Mesenteric fat pad (tissue), 1 donor: ENCODE measurements around the gene PCDHGA2. TPM values are rescaled to one million over a fixed set of nuclear protein-coding genes. Genes with fewer than 3 reads are reported as not detected.
"Not testable (repeated sequence)": the region's sequence is repeated elsewhere in the genome, so short reads cannot be mapped to it uniquely, and the experiment has no call there.

ENCODE experiments used
- DNase-seq: peaks from one replicate; pipeline ENCODE4 v3.0.0-alpha.2; 2020; ENCODE audit warnings: low spot score
- total RNA-seq: library from RNA; stranded (reverse); fragmentation: NEBNext Ultra II Directional; extraction: Animal tissue kit (Norgen Biotek cat#: 25700); gene quantifications from one replicate; pipeline ENCODE4 v1.2.1, GENCODE V29; 2021
- donor health status: DM: yes; HTN: yes; CAD: no.

Gene PCDHGA2
- total RNA-seq, 1 donor from 2014 or later = 3.7 TPM

DNA sequence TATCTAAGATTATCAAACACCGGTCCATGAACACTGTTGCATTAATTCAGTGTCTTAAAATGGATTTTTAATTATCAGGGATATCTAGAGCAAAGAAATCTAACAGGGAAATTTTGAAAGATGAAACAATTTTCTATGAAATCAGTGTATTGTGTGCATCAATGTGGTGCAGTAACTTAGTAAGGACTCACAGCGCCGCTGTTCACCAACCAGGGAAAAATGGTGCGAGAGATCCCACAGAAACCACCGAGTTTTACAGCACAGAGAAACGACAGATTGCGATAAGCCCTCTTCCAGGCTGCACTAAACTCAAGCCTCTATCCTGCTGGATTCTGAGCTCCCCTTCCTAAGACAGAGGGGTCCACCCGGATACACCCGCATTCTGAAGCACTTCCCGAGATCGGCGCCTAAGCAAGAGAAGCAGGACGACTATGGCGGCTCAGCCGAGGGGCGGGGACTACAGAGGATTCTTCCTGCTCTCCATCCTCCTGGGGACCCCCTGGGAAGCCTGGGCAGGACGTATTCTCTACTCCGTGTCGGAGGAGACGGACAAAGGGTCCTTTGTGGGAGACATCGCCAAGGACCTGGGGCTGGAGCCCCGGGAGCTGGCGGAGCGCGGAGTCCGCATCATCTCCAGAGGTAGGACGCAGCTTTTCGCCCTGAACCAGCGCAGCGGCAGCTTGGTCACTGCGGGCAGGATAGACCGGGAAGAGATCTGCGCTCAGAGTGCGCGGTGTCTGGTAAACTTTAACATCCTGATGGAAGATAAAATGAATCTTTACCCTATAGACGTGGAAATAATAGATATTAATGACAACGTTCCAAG is 44.1 kb downstream of the PCDHGA2 start, which contains the start of gene PCDHGA7:
Gene PCDHGA7 (plus strand): TSS at position 274 of the 826 bp plus-strand sequence. CDS start 158 bp downstream, at position 432.
- DNase-seq = no peak

DNA sequence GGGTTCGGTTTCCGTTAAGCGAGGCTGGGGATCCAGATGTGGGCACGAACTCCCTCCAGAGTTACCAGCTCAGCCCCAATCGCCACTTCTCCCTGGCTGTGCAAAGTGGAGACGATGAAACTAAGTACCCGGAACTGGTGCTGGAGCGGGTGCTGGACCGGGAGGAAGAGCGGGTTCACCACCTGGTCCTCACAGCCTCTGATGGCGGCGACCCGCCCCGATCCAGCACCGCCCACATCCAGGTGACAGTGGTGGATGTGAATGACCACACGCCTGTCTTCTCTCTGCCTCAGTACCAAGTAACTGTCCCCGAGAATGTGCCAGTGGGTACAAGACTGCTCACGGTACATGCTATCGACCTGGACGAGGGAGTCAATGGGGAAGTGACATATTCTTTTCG is 44.8 kb downstream of the PCDHGA2 start:
- no peak for DNase-seq

DNA sequence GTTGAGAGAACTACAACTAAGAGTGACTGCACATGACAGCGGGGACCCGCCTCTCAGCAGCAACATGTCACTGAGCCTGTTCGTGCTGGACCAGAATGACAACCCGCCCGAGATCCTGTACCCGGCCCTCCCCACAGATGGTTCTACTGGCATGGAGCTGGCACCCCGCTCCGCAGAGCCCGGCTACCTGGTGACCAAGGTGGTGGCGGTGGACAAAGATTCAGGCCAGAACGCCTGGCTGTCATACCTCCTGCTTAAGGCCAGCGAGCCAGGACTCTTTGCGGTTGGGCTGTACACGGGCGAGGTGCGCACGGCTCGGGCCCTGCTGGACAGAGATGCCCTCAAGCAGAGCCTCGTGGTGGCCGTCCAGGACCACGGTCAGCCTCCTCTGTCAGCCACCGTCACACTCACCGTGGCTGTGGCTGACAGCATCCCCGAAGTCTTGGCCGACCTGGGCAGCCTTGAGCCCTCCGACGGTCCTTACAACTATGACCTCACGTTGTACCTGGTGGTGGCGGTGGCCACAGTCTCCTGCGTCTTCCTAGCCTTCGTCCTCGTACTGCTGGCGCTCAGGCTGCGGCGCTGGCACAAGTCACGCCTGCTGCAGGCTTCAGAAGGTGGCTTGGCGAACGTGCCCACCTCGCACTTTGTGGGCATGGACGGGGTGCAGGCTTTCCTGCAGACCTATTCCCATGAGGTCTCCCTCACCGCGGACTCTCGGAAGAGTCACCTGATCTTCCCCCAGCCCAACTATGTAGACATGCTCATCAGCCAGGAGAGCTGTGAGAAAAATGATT is 46.1 kb downstream of the PCDHGA2 start:
- DNase-seq = no peak

DNA sequence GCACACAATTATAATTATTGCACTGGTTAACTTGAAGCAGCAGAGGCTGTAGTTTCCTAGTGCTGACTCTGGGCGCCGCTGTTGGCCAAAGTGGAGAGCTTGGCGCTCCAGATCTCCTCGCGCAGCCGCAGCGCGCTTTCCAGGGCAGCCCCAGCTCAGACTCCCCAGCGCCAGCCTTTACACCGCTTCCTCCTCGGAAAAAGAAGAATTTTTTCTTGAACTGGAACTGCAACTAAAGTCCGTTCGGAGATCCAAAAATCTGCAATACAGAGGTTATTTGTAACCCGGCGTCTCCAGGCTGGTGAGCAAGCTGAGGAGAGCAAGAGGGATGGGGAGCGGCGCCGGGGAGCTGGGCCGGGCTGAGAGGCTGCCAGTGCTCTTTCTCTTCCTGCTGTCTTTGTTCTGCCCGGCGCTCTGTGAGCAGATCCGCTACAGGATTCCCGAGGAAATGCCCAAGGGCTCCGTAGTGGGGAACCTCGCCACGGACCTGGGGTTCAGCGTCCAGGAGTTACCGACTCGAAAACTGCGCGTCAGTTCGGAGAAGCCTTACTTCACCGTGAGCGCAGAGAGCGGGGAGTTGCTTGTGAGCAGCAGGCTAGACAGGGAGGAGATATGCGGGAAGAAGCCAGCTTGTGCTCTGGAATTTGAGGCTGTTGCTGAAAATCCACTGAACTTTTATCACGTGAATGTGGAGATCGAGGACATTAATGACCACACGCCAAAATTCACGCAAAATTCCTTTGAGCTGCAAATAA is 49.2 kb downstream of the PCDHGA2 start, which contains the start of gene PCDHGB4:
Gene PCDHGB4 (plus strand): TSS at position 142 of the 755 bp plus-strand sequence. CDS start 187 bp downstream, at position 329.
- not testable (repeated sequence) for DNase-seq

GRCh38 chr5:141388661-141389060 is 50.1 kb downstream of the PCDHGA2 start:
- no peak for DNase-seq

DNA sequence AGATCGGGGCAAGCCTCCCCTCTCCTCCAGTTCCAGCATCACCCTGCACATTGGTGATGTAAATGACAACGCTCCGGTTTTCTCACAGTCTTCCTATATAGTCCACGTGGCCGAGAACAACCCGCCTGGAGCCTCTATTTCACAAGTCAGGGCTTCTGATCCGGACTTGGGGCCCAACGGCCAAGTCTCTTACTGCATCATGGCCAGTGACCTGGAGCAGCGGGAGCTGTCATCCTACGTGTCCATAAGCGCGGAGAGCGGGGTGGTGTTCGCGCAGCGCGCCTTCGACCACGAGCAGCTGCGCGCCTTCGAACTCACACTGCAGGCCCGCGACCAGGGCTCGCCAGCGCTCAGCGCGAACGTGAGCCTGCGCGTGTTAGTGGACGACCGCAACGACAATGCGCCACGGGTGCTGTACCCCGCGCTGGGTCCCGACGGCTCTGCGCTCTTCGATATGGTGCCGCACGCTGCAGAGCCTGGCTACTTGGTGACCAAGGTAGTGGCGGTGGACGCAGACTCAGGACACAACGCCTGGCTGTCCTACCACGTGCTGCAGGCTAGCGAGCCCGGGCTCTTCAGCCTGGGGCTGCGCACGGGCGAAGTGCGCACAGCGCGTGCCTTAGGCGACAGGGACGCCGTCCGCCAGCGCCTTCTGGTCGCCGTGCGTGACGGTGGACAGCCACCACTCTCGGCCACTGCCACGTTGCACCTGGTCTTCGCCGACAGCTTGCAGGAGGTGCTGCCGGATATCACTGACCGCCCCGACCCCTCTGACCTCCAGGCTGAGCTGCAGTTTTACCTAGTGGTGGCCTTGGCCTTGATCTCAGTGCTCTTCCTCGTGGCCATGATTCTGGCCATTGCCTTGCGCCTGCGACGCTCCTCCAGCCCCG is 50.8 kb downstream of the PCDHGA2 start:
- no peak for DNase-seq

DNA sequence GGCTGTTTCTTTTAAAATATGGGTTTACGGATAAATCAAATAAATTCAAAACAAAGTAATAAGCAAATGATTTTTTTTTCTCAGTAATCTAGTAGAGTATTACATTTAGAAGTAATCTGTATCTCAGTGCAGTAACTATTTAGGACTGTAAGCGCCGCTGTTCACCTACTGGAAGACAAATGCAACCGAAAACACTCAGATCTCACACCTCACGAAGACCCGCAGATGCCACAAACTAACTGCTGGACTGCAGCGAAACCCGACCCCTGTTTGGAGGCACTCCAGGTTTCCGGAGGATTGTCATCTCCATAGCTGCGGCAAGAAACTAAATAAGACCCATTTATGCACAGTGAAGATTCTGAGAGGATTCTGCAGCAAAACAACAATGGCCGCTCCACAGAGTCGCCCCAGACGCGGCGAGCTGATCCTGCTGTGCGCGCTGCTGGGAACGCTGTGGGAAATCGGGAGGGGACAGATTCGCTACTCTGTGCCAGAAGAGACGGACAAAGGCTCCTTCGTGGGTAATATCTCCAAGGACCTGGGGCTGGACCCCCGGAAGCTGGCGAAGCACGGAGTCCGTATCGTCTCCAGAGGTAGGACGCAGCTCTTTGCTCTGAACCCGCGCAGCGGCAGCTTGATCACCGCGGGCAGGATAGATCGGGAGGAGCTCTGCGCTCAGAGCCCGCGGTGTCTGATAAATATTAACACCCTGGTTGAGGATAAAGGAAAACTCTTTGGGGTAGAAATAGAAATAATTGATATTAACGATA is 54.1 kb downstream of the PCDHGA2 start, which contains the start of gene PCDHGA8:
Gene PCDHGA8 (plus strand): TSS at position 205 of the 770 bp plus-strand sequence. CDS start 181 bp downstream, at position 386.
- no peak for DNase-seq

Other genes with a start within 250 kb of the PCDHGA2 start
- 3.4 TPM for gene PCDHB2, start 244.1 kb upstream of the PCDHGA2 start, total RNA-seq
- 3.6 TPM for gene PCDHB3, start 238.3 kb upstream of the PCDHGA2 start, total RNA-seq
- gene PCDHB4, start 216.9 kb upstream of the PCDHGA2 start, total RNA-seq = 2.5 TPM
- gene PCDHB5, start 203.6 kb upstream of the PCDHGA2 start, total RNA-seq = 1.5 TPM
- gene PCDHB6, start 188.7 kb upstream of the PCDHGA2 start, total RNA-seq = 0.48 TPM
- gene PCDHB7, start 166.1 kb upstream of the PCDHGA2 start, total RNA-seq = 1.6 TPM
- gene PCDHB8, start 161.0 kb upstream of the PCDHGA2 start, total RNA-seq = 2.4 TPM
- gene PCDHB16, start 156.4 kb upstream of the PCDHGA2 start, total RNA-seq = 1.6 TPM
- gene PCDHB9, start 151.6 kb upstream of the PCDHGA2 start, total RNA-seq = 1.0 TPM
- 1.4 TPM for gene PCDHB10, start 146.4 kb upstream of the PCDHGA2 start, total RNA-seq
- 2.0 TPM for gene PCDHB11, start 139.1 kb upstream of the PCDHGA2 start, total RNA-seq
- gene PCDHB12, start 130.0 kb upstream of the PCDHGA2 start, total RNA-seq = 3.3 TPM
- gene PCDHB13, start 124.8 kb upstream of the PCDHGA2 start, total RNA-seq = 2.8 TPM
- 1.9 TPM for gene PCDHB14, start 115.4 kb upstream of the PCDHGA2 start, total RNA-seq
- gene PCDHB15, start 93.4 kb upstream of the PCDHGA2 start, total RNA-seq = 3.4 TPM
- 0.61 TPM for gene SLC25A2, start 34.7 kb upstream of the PCDHGA2 start, total RNA-seq
- 53.9 TPM for gene TAF7, start 18.0 kb upstream of the PCDHGA2 start, total RNA-seq
- 0.48 TPM for gene PCDHGA1, start 8.2 kb upstream of the PCDHGA2 start, total RNA-seq
- gene PCDHGA3, start 5.1 kb downstream of the PCDHGA2 start, total RNA-seq = 2.2 TPM
- gene PCDHGB1, start 11.3 kb downstream of the PCDHGA2 start, total RNA-seq = 1.3 TPM
- 4.7 TPM for gene PCDHGA4, start 16.3 kb downstream of the PCDHGA2 start, total RNA-seq
- gene PCDHGB2, start 21.2 kb downstream of the PCDHGA2 start, total RNA-seq = 3.1 TPM
- gene PCDHGA5, start 25.4 kb downstream of the PCDHGA2 start, total RNA-seq = 2.7 TPM
- 2.7 TPM for gene PCDHGB3, start 31.5 kb downstream of the PCDHGA2 start, total RNA-seq
- 3.1 TPM for gene PCDHGA6, start 35.1 kb downstream of the PCDHGA2 start, total RNA-seq
- 1.9 TPM for gene PCDHGA7, start 44.0 kb downstream of the PCDHGA2 start, total RNA-seq
- gene PCDHGB4, start 48.9 kb downstream of the PCDHGA2 start, total RNA-seq = 3.2 TPM
- gene PCDHGA8, start 53.9 kb downstream of the PCDHGA2 start, total RNA-seq = 0.87 TPM
- 5.9 TPM for gene PCDHGB5, start 59.2 kb downstream of the PCDHGA2 start, total RNA-seq
- gene PCDHGA9, start 64.0 kb downstream of the PCDHGA2 start, total RNA-seq = 3.9 TPM
- 5.3 TPM for gene PCDHGB6, start 69.3 kb downstream of the PCDHGA2 start, total RNA-seq
- 4.2 TPM for gene PCDHGA10, start 74.2 kb downstream of the PCDHGA2 start, total RNA-seq
- gene PCDHGB7, start 78.9 kb downstream of the PCDHGA2 start, total RNA-seq = 8.1 TPM
- 3.1 TPM for gene PCDHGA11, start 82.3 kb downstream of the PCDHGA2 start, total RNA-seq
- 4.6 TPM for gene PCDHGA12, start 91.7 kb downstream of the PCDHGA2 start, total RNA-seq
- gene PCDHGC3, start 137.2 kb downstream of the PCDHGA2 start, total RNA-seq = 46.8 TPM
- 1.7 TPM for gene PCDHGC4, start 146.3 kb downstream of the PCDHGA2 start, total RNA-seq
- gene PCDHGC5, start 150.3 kb downstream of the PCDHGA2 start, total RNA-seq = 1.1 TPM